GM11168 (cell line): ENCODE data around the gene ADIG.

Source experiments
- in situ Hi-C: fragments of 300-500 bp; cut with MboI; formaldehyde crosslinking; loops from one replicate; pipeline ENCODE4 v1.12.0; 2022; ENCODE audit warnings: low sequenced_read_pairs; ENCODE audit not compliant: unreplicated experiment

Gene ADIG

DNA sequence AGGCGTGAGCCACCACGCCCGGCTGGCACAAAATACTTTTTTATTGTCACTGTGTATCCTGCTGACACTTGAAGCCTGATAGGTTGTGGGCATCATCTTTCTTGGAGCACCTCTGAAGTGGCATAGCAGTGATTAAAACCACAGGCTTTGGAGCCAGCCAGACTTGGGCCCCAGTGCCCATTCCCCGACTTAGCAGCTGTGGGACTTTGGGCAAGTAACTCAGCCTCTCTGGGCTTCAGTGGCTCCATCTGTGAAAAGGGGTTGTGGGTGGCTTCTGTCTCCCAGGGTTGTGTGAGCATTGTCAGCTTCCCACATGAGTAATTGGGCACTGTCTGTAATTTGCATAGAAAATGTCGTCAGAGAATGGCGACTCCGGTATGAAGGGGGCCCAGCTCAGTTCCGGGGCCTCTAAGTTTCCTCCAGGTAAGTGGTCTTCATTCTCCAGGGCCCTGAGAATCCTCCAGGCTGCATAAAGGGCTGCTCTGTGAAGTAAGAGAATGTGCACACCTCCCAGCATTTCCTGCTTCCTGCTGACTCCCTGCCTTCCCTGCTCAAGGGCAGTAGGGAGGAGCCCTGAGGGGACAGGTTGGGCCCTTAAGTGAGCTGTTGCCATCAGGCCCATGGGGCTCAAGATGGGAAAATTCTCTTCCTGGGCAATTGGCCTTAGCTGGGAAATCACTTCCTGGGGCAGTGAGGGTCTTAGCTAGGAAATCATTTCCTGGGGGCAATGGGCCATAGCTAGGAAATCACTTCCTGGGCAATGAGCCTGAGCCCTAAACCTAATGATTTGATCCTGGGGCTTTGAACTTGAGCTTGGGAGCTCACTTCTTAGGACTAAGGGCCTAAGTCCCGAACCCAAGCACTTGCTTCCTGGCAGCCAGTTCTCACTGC, 47.8 kb downstream of the ADIG start:
- in situ Hi-C loops = no loop called here

DNA sequence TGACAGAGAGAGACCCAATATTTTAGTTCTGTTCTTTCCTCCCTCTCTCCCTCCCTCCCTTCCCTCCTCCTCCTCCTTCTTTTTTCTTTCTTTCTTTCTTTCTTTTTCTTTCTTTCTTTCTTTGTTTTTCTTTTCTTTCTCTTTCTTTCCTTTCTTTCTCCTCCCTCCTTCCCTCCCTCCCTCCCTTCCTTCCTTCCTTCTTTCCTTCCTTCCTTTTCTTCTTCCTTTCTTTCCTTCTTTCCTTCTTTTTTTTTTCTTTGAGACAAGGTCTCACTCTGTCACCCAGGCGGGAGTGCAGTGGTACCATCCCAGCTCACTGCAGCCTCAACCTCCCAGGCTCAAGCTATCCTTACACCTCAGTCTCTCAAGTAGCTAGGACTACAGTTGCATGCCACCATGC, 49.0 kb downstream of the ADIG start:
- in situ Hi-C loops = no loop called here

- in situ Hi-C loops = no loop called here
These were observed 49.7 kb downstream of the ADIG start for GRCh38 chr20:38630727-38631126.

GRCh38 chr20:38631155-38632022, 50.4 kb downstream of the ADIG start:
- in situ Hi-C loops = no loop called here

GRCh38 chr20:38633577-38634093, 52.6 kb downstream of the ADIG start:
- in situ Hi-C loops = no loop called here

- in situ Hi-C loops = no loop called here
These were observed 54.8 kb downstream of the ADIG start for GRCh38 chr20:38635721-38636288.
